HG02884 (cell line): ENCODE data around the gene PDIA2.
"Not testable (repeated sequence)": the region's sequence is repeated elsewhere in the genome, so short reads cannot be mapped to it uniquely, and the experiment has no call there.

Experiments used
- ATAC-seq: cut with Tn5 transposase; IDR thresholded peaks from one replicate; pipeline ENCODE4 v1.9.1; 2021; ENCODE audit warnings: mild to moderate bottlenecking, moderate library complexity; ENCODE audit not compliant: unreplicated experiment

PDIA2 gene

DNA sequence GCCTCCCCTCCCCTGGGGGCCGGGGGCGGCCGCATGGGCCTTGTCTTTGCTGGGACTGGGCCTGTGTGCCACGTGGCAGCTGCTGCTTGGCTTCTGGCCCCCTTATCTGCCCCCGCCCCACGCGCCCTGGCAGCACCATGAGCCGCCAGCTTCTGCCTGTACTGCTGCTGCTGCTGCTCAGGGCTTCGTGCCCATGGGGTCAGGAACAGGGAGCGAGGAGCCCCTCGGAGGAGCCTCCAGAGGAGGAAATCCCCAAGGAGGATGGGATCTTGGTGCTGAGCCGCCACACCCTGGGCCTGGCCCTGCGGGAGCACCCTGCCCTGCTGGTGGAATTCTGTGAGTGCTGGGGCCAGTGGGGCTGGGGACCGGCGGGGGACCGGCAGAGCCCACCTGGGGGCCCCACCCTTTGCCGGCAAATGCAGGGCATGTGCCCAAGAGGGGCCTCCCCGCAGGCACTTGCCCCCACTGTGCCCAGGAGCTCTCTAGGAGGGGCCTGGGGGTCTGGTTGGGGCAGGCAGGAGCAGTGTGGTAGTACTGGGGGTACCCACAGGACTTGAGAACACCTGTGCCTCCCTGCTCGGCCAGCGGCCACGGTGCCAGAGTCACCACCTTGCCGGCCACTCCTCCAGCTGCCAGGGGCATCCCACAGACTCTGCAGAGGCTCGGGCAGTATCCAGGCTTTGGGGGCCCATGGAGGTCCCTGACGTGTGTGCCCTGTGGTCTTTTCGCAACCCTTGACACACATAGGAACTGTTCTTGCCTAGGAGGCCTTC, at the start of gene PDIA2:
TSS of gene PDIA2 (plus strand) at position 132 of the 773 bp plus-strand sequence. CDS start at position 138, 6 bp downstream.
- no peak for ATAC-seq

- peak; percentile 73 for ATAC-seq
Measured at GRCh38 chr16:234468-235305, 48.3 kb upstream of the PDIA2 start, which contains the start of gene FAM234A. FAM234A (plus strand) TSS chr16:234821; CDS start chr16:254414, 19,593 bp downstream.

DNA sequence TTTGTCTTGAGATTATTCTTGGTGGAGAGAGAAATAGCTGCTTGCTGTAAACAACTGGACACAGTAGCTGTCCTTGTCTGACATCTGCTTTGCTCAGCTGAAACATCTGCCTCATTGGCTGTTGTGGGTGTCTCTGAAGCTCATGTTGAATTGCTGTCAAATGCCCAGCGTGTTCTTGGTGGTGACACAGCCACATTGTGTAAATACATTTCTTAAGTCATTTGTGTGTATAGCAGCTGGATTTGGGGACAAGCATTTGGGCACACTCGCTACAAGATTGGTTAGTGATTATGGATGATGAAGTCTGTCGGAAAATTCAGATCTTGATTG, 43.1 kb upstream of the PDIA2 start:
- ATAC-seq, result no peak

DNA sequence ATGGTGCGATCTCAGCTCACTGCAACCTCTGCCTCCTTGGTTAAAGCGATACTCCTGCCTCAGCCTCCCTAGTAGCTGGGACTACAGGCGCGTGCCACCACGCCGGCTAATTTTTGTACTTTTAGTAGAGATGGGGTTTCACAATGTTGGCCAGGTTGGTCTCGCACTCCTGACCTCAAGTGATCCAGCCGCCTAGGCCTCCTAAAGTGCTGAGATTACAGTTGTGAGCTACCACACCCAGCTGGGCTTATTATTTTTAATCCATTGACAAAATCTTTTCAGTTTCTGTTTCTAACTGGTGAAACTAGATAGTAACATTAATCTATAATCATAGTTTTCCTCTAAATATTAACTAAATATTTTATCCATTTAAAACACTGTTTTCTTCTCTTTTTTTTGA, 42.4 kb upstream of the PDIA2 start:
- no peak for ATAC-seq

- no peak for ATAC-seq
Measured at GRCh38 chr16:242281-242680, 40.7 kb upstream of the PDIA2 start.

DNA sequence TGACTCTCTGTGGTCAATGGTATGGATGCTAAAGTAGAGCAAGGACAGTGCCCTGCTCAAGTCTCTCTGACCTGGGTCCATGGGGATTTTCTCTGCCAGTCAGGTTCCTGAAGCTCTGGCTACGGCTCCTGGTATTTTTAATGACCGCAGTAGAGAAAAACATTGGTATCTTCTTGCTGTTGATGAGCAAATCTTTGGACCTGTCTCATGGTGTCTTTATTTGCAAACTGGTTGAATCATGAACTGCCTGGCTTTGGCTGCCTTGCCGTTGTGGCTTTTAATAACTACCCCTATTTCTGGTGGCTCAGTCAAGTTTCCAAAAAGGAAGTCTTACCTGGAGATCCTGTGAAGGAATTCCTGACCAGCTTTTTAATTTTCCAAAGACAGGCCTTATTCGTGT, 39.6 kb upstream of the PDIA2 start:
- ATAC-seq, result no peak

GRCh38 chr16:245105-245504, 37.9 kb upstream of the PDIA2 start:
- no peak for ATAC-seq

DNA sequence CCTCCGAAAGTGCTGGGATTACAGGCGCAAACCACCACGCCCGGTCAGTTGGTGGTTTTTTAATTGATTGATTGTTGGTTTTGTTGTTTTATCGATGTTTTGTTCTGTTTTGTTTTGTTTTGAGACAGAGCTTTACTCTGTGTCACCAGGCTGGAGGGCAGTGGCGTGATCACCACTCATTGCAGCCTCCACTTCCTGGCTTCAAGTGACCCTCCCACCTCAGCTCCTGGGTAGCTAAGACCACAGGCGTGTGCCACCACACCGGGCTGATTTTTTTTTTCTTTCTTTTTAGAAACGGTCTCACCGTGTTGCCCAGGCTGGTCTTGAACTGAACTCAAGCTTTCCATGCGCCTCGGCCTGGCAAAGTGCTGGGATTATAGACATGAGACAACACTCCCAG, 35.9 kb upstream of the PDIA2 start:
- no peak for ATAC-seq

- no peak for ATAC-seq
Measured at GRCh38 chr16:249431-249830, 33.5 kb upstream of the PDIA2 start.

DNA sequence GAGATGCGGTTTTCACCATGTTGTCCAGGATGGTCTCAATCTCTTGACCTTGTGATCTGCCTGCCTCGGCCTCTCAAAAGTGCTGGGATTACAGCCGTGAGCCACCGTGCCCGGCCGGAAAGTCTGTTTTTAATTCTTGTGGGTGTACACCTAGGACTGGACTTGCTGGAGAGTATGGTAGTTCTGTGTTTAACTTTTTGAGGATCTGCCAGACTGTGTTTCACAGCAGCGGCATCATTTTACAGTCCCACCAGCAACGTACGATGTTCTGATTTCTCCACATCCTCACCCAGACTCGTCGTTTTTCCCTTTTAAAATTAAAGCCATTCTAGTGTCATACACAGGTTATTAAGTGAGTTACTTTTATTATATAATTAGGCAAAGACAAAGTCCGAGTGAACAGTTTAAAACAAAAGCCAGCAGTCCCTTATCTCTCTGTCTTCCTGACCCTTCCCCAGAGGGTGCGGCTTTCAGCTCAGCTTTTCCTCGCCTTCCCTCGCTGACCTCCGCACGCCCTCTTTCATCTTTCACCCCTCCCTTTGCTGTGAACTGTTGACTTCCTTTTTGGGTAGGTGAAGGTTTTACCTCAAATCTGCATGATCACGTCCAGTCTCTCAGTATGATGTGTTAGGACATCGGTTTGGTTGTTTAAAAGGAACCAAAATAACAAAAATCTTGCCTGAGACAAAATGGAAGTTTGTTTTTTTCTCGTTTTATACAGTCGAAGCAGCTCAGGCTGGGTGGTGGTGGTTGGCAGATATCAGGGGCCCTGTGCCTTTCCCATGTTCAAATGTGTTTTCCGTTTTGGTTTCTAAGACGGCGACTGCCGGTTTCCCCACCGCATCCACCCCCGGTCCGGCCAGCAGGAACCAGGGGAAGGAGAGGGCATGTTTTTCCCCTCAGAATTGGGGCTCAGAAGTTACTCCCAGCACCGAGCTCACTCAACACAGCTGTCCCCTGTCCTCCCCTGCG, 30.3 kb upstream of the PDIA2 start:
- ATAC-seq, result no peak

DNA sequence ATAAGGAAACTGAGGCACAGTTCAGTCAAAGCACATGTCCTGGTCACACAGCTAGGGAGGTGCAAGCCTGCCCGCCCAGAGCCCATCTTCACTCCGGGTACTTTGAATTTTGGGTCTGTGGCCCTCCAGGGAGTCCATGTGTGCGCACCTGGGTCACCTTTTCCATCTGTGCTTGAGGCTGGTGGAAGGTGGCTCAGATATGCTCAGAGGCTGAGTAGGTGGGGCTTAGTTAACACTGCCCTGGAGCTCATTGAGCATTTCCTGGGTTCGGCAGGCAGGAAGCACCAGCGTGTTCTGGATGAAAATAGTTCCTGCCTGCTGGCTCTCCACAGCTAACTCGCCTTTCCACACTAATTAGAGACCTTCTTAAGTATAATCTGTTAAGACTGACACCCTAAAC, 29.1 kb upstream of the PDIA2 start:
- no peak for ATAC-seq

- no peak for ATAC-seq
Measured at GRCh38 chr16:254461-254860, 28.5 kb upstream of the PDIA2 start.

- no peak for ATAC-seq
Measured at GRCh38 chr16:255183-255582, 27.8 kb upstream of the PDIA2 start.

DNA sequence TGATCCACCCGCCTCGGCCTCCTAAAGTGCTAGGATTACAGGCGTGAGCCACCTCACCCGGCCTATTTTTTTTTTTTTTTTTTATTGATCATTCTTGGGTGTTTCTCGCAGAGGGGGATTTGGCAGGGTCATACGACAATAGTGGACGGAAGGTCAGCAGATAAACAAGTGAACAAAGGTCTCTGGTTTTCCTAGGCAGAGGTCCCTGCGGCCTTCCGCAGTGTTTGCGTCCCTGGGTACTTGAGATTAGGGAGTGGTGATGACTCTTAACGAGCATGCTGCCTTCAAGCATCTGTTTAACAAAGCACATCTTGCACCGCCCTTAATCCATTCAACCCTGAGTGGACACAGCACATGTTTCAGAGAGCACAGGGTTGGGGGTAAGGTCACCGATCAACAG, 24.9 kb upstream of the PDIA2 start:
- not testable (repeated sequence) for ATAC-seq

GRCh38 chr16:259226-259625, 23.7 kb upstream of the PDIA2 start:
- no peak for ATAC-seq

DNA sequence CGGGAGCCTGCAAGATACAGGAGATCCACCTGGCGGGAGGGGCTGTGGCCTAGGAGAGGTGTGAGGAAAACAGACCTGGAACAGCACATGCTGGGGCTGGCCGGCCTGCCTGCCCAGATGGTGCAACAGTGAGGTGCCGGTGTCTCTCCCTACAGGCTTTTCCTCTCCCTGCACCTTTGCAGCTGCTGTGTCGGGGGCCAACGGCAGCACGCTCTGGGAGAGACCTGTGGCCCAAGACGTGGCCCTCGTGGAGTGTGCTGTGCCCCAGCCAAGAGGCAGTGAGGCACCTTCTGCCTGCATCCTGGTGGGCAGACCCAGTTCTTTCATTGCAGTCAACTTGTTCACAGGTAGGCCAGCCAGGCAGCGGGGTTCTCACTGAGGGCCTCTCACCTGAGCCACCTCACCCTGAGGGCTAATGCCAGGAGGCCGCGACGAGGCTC, 23.1 kb upstream of the PDIA2 start:
- ATAC-seq, result no peak

DNA sequence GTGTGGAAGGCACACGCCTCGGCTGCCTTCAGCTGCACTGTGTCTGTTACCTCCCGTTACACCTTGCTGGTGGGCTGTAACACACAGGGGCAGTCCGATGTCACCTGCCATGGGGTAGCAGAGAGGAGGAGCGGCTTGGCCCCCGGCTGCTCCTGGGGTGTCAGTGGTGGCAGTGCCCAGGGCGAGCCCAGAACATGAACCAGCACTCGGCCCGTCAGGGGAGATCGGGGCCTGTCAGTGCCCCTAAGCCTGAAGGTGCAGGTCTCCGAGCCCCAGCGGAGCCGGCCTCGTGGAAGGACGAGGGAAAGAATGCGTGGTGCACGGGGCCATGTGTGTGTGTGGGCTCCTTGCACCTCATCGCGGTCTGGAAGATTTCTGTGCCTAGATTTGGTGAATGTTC, 22.6 kb upstream of the PDIA2 start:
- no peak for ATAC-seq

DNA sequence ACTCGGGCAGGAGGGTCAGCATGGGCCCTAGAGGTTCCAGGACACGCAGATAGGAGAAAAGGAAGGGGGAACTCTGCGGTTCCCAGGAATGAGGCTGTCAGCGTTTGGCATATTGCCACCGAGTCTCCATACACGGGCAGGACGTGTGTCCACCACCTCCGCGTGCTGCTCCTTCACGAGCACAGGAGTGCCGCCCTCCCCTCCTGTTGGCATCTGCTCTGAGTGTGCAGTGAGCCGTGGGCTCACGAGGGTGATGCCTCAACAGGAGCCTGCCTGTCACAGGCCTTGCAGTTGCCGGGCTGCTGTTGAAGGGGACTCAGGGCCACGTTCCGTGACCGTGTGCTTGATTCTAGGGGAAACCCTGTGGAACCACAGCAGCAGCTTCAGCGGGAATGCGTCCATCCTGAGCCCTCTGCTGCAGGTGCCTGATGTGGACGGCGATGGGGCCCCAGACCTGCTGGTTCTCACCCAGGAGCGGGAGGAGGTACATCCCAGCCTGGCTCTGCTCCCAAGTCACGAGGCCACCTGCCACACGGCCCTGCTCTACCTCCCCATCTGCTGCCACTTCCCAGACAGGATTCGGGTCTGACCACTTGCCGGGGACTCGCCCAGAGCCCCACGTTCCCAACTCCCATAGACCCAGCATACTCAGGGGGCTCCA, 21.8 kb upstream of the PDIA2 start:
- no peak for ATAC-seq

DNA sequence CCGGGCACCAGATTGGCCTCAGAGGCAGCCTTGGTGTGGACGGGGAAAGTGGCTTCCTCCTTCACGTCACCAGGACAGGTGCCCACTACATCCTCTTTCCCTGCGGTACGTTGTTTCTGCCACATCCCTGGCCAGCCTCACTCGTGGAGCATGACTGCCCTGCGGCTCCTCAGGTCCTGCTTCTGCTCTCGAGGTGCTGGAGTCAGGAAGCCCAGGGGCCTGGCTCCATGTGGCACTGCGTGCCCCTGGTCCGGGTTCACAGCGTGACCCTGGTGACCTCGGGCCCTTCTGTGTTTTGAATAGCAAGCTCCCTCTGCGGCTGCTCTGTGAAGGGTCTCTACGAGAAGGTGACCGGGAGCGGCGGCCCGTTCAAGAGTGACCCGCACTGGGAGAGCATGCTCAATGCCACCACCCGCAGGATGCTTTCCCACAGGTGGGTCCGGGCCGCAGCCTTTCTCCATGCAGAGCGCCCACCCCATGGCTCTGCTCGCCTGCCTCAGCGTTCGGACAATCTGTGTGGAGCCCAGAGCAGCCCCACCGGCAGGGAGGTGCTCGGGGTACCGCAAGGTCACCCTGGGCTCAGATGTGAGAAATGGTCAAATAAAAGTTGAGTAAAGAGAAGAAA, 20.7 kb upstream of the PDIA2 start:
- no peak for ATAC-seq

GRCh38 chr16:263182-263774, 19.7 kb upstream of the PDIA2 start:
- ATAC-seq, result no peak
